GM12874 (cell line): ENCODE measurements around the gene ATXN2L.

Experiments used
- TF ChIP-seq, protein P1 (sequence below): IDR thresholded peaks from 2 replicates; pipeline ENCODE4 v1.5.1; 2011; ENCODE audit warnings: low read depth, mild to moderate bottlenecking, control low read depth, low read length, moderate library complexity; ENCODE audit not compliant: insufficient read depth

ATXN2L gene

DNA sequence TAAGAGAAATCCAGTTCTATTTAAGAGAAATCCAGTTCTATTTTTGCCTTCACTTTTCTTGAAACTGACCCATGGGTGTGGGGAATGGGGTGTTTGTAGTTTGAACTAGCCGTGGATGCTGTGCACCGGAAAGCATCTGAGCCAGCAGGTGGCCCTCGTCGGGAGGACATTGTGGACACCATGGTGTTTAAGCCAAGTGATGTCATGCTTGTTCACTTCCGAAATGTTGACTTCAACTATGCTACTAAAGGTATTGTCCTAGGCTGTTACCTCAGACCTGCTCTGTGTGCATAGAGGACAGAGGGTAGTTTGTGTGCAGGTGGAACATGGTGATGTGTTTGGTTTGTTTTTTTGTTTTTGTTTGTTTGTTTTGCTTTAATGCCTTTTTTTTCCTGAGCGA is 3.3 kb downstream of the ATXN2L start:
- TF ChIP-seq, protein P1, sequence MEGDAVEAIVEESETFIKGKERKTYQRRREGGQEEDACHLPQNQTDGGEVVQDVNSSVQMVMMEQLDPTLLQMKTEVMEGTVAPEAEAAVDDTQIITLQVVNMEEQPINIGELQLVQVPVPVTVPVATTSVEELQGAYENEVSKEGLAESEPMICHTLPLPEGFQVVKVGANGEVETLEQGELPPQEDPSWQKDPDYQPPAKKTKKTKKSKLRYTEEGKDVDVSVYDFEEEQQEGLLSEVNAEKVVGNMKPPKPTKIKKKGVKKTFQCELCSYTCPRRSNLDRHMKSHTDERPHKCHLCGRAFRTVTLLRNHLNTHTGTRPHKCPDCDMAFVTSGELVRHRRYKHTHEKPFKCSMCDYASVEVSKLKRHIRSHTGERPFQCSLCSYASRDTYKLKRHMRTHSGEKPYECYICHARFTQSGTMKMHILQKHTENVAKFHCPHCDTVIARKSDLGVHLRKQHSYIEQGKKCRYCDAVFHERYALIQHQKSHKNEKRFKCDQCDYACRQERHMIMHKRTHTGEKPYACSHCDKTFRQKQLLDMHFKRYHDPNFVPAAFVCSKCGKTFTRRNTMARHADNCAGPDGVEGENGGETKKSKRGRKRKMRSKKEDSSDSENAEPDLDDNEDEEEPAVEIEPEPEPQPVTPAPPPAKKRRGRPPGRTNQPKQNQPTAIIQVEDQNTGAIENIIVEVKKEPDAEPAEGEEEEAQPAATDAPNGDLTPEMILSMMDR: no peak

DNA sequence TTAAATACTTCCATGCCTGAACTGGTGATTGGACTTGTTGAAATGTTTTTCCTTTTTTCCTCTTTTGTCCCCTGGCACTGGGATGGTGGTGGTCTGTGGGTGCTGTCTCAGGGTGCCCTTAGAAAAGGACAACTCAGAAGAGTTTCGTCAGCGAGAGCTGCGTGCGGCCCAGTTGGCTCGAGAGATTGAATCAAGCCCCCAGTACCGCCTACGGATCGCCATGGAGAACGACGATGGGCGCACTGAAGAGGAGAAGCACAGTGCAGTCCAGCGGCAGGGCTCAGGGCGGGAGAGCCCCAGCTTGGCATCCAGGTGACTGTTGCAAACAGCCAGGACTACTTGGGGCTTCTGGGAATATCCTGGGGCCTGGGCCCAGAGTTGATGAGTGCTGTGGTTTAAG is 6.9 kb downstream of the ATXN2L start:
- TF ChIP-seq, protein P1: no peak

DNA sequence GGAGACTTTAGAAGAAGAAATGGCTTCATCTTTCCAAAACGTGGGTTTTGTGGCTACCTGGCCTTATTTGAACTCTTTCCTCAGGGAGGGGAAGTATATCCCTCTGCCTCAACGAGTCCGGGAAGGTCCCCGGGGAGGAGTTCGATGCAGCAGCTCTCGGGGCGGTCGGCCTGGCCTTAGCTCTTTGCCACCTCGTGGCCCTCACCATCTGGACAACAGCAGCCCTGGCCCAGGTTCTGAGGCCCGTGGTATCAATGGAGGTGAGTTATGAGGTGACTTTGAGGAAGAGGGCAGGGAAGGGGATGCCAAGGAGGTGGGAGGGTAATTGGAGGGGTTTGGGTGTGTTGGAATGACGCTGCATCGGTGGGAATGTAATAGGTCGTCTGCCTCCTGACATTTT is 7.7 kb downstream of the ATXN2L start:
- TF ChIP-seq, protein P1: no peak

DNA sequence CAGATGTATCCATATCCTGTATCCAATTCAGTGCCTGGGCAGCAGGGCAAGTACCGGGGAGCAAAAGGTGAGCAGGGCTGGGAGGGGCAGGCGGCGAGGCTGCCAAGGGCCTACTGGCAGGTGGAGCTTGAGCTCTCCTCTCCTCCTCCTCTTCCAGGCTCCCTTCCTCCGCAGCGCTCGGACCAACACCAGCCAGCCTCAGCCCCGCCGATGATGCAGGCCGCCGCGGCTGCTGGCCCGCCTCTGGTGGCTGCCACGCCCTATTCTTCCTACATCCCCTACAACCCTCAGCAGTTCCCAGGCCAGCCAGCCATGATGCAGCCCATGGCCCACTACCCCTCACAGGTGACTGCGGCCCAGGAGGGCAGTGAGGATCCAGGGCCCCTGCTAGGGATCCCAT is 11.6 kb downstream of the ATXN2L start:
- TF ChIP-seq, protein P1: no peak

DNA sequence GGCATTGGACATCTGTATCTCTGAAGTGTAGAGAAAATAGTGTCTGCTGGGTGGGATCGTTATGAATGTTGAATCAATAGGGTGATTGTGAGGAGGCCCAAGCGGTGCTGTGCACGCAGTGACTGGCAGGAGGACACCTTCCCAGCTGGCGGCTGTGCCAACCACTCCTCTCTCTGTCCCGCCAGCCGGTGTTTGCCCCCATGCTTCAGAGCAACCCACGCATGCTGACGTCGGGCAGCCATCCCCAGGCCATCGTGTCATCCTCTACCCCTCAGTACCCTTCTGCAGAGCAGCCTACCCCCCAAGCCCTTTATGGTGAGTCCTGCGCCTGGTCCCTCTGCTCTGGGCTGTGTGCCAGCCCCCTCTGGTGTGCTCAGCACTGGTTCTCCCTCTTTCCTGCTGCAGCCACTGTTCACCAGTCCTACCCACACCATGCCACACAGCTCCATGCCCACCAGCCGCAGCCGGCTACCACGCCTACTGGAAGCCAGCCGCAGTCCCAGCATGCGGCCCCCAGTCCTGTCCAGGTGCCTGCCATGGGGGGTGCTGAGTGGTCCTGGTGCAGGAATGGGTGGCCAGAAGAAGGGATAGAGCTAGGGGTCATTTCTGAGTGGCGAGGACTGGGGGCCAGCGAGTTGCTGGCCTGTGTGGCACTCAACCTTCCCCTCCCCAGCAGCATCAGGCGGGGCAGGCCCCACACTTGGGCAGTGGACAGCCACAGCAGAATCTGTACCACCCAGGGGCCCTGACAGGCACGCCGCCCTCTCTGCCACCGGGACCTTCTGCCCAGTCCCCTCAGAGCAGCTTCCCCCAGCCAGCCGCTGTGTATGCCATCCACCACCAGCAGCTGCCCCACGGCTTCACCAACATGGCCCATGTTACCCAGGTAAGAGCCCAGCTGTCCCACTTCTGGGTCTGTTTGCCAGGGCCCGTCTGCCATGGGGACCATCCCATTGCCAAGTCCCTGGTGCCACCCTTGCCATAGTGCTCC is 12.4 kb downstream of the ATXN2L start:
- TF ChIP-seq, protein P1: no peak

DNA sequence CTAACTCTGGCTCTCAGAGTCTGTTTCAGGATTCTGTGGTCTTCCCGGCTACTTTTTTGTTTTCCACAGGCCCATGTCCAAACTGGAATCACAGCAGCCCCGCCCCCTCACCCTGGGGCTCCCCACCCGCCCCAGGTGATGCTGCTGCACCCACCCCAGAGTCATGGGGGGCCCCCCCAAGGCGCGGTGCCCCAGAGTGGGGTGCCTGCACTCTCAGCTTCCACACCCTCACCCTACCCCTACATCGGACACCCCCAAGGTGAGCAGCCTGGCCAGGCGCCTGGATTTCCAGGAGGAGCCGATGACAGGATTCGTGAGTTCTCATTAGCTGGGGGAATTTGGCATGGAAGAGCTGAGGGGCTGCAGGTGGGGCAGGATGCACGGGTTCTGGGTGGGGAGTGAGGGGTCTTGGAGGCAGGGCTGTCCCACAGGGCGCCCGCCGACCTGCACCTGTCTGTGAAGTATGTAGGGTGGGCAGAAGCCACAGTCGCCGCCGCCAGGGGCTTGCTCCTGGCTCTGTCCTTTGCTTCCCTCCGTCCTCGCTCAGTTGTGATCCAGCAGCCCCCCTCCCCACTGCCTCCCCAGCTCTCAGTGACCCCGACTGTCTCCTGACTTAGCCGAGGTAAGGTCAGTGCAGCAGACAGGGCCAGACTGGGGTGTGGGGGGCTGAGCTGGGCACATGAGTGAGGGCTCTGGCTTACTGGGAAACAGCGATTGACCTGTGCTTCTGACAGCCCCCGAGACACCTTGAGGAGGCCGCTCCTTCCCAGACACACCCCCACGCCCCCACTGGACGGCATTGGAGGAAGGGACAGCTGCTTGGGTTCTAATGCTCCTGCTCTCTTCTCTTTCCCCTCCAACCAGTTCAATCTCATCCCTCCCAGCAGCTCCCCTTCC is 13.3 kb downstream of the ATXN2L start:
- TF ChIP-seq, protein P1: no peak

DNA sequence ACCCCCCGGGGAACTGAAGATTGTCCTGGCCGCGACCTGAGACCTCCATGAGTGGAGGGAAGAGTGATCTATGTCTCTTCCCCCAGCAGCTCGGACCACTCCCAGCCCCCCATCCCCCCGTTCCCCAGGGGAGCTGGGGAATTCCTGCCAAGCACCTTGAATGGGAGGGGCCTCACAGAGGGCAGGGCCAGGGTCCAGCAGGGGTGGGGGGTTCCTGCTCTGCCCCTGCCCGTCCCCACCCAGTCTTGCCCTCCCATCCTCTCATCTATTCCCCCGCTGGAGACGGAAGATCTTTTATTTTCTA is 13.9 kb downstream of the ATXN2L start:
- TF ChIP-seq, protein P1: no peak
